Measurements from ENCODE around the gene ZNF681. TPM values are rescaled to one million over a fixed set of nuclear protein-coding genes. Genes with fewer than 3 reads are reported as not detected.

The ZNF681 gene
- 0.32 and 0.61 TPM in 2 replicates for total RNA-seq

GRCh38 chr19:23758187-23759074 lies at the start of gene ZNF681:
ZNF681 (minus strand) TSS chr19:23758891; CDS start chr19:23758749, 142 bp downstream.

Other genes starting within 250 kb of the ZNF681 start
- 5.5 and 11.7 TPM in 2 replicates for gene ZNF675, start 71.7 kb downstream of the ZNF681 start, total RNA-seq
- 1.6 and 2.7 TPM in 2 replicates for gene ZNF726, start 156.0 kb upstream of the ZNF681 start, total RNA-seq

All from epithelial cell of umbilical artery (primary cell).